H4 (cell line): ENCODE data around the gene CTBP1. TPM values are rescaled to one million over a fixed set of nuclear protein-coding genes. Genes with fewer than 3 reads are reported as not detected.

Experiments used
- DNase-seq: peaks from one replicate; pipeline ENCODE4 v3.0.0-alpha.2; 2015; ENCODE audit warnings: low spot score
- total RNA-seq: library from RNA; depleted of rRNA; stranded (reverse); fragments of >200 nt; shearing (Covaris generic); gene quantifications from 2 replicates; pipeline ENCODE4 v1.2.3, GENCODE V29; 2014

Gene CTBP1
- total RNA-seq, 1 experiment from 2014 or later, result 106 TPM

- DNase-seq, result no peak
These were observed 38.0 kb downstream of the CTBP1 start for GRCh38 chr4:1210971-1211370.

- DNase-seq, result no peak
These were observed 38.6 kb downstream of the CTBP1 start for GRCh38 chr4:1210241-1210841.

GRCh38 chr4:1209821-1210220 is 39.1 kb downstream of the CTBP1 start:
- DNase-seq, result no peak

- DNase-seq, result no peak
These were observed 39.8 kb downstream of the CTBP1 start for GRCh38 chr4:1208970-1209704.

- DNase-seq, result no peak
These were observed 40.5 kb downstream of the CTBP1 start for GRCh38 chr4:1208266-1208961.

- DNase-seq, result no peak
These were observed 41.2 kb downstream of the CTBP1 start for GRCh38 chr4:1207603-1208265.

- DNase-seq, result no peak
These were observed 41.8 kb downstream of the CTBP1 start for GRCh38 chr4:1207157-1207470.

GRCh38 chr4:1206299-1207156 is 42.4 kb downstream of the CTBP1 start:
- no peak for DNase-seq

GRCh38 chr4:1205586-1206298 is 43.2 kb downstream of the CTBP1 start:
- DNase-seq, result no peak

- no peak for DNase-seq
These were observed 43.9 kb downstream of the CTBP1 start for GRCh38 chr4:1204828-1205585.

- no peak for DNase-seq
These were observed 44.6 kb downstream of the CTBP1 start for GRCh38 chr4:1204286-1204827.

- DNase-seq, result no peak
These were observed 45.8 kb downstream of the CTBP1 start for GRCh38 chr4:1203026-1203616.

GRCh38 chr4:1202526-1203011 is 46.4 kb downstream of the CTBP1 start:
- no peak for DNase-seq

GRCh38 chr4:1201851-1202525 is 46.9 kb downstream of the CTBP1 start:
- DNase-seq, result no peak

GRCh38 chr4:1200425-1201035 is 48.4 kb downstream of the CTBP1 start:
- DNase-seq, result peak; percentile 97

- no peak for DNase-seq
These were observed 49.2 kb downstream of the CTBP1 start for GRCh38 chr4:1199556-1200331.

- DNase-seq, result no peak
These were observed 50.7 kb downstream of the CTBP1 start for GRCh38 chr4:1198098-1198844.
